ENCODE results near the gene CNOT11. TPM values are rescaled to one million over a fixed set of nuclear protein-coding genes. Genes with fewer than 3 reads are reported as not detected.

Gene CNOT11
- total and polyA plus RNA-seq, 2 experiments from 2014 or later: 22.6 to 33.3 TPM

DNA sequence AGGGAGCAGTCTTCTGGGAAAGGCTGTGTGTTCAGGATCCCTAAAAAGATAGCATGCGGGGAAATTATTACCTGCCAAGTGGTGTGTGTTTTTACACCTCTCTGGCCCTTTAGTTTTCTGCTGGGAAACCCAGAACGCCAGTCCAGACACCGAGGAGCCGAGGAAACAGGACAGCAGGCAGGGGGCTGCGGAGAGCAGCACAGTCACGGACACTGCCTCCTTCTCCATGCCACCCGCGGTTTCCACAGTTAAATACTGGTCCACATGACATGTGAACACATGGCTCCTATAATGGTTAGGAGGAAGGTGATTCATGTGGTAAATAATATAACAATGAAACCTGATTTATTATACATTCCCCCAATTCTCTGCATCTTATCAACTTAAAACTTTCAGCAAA, 20.4 kb downstream of the CNOT11 start:
- Histone ChIP-seq H3F3A (ENCODE audit: insufficient read depth) (peaks cover 39% of the 10 kb centered on the region), H3K4me3 (no peak overlapping the region), H3K79me2 (ENCODE audit: insufficient read depth) (peaks cover 28% of the 10 kb centered on the region; the same call in 1 of the 2 replicates), H3K4me2 (ENCODE audit: unreplicated experiment) (no peak overlapping the region), H4K20me1 (ENCODE audit: insufficient read depth) (no peaks in the 10 kb centered on the region), H3K9me2 (ENCODE audit: insufficient read depth) (no peaks in the 10 kb centered on the region), H3K36me3 (ENCODE audit: low read depth) (peaks cover 79% of the 10 kb centered on the region), H3K9ac (no peak overlapping the region), H2AFZ (no peak overlapping the region), H3K27me3 (replicated peaks; ENCODE audit: insufficient read depth) (no peaks in the 10 kb centered on the region), H3K27ac (no peak overlapping the region), H3K9me3 (ENCODE audit: low read depth) (no peaks in the 10 kb centered on the region), H3K4me1 (ENCODE audit: insufficient read depth) (no peaks in the 10 kb centered on the region)
- 87 to 88% methylated on average over 8 of the region's 8 CpGs for WGBS, 2 experiments (ENCODE audit: low coverage in 1 of 2, low lambda C conversion rate in 2 of 2, missing lambda C conversion rate in 2 of 2)
- in situ Hi-C loops (cut with MboI): no loop called here
- TF ChIP-seq EZH2phosphoT487 (IDR thresholded peaks at IDR 0.05; ENCODE audit: insufficient read depth, low read depth) (no peak), EZH2 (IDR thresholded peaks at IDR 0.05; ENCODE audit: insufficient read depth, poor library complexity, severe bottlenecking) (no peak)
- DNase-seq: no peak

DNA sequence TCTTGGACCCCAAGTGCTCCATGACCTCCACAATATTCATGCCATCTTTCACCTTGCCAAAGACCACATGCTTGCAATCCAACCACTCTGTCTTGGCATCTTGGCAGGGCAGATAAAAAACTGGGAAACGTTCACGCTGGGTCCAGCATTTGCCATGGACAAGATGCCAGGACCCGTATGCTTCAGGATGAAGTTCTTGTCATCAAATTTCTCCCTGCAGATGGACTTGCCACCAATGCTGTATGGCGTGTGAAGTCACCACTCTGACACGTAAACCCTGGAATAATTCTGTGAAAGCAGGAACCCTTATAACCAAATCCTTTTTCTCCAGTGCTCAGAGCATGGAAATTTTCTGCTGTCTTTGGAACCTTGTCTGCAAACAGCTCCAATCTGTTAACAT, 21.5 kb downstream of the CNOT11 start:
- WGBS, 2 experiments (ENCODE audit: low coverage in 1 of 2, low lambda C conversion rate in 2 of 2, missing lambda C conversion rate in 2 of 2): 81 to 85% methylated on average over 5 of the region's 5 CpGs
- Histone ChIP-seq H3F3A (ENCODE audit: insufficient read depth) (peaks cover 33% of the 10 kb centered on the region), H3K27ac (no peak overlapping the region), H4K20me1 (ENCODE audit: insufficient read depth) (no peaks in the 10 kb centered on the region), H3K9ac (no peak overlapping the region), H2AFZ (no peak overlapping the region), H3K36me3 (ENCODE audit: low read depth) (peaks cover 70% of the 10 kb centered on the region), H3K4me3 (no peak overlapping the region), H3K9me3 (ENCODE audit: low read depth) (no peaks in the 10 kb centered on the region), H3K27me3 (replicated peaks; ENCODE audit: insufficient read depth) (no peaks in the 10 kb centered on the region), H3K4me2 (ENCODE audit: unreplicated experiment) (no peak overlapping the region), H3K9me2 (ENCODE audit: insufficient read depth) (no peaks in the 10 kb centered on the region), H3K79me2 (ENCODE audit: insufficient read depth) (peaks cover 26% of the 10 kb centered on the region), H3K4me1 (ENCODE audit: insufficient read depth) (no peaks in the 10 kb centered on the region)
- no peak for DNase-seq
- TF ChIP-seq EZH2phosphoT487 (IDR thresholded peaks at IDR 0.05; ENCODE audit: insufficient read depth, low read depth) (no peak), EZH2 (IDR thresholded peaks at IDR 0.05; ENCODE audit: insufficient read depth, poor library complexity, severe bottlenecking) (no peak)
- in situ Hi-C loops (cut with MboI): no loop called here

DNA sequence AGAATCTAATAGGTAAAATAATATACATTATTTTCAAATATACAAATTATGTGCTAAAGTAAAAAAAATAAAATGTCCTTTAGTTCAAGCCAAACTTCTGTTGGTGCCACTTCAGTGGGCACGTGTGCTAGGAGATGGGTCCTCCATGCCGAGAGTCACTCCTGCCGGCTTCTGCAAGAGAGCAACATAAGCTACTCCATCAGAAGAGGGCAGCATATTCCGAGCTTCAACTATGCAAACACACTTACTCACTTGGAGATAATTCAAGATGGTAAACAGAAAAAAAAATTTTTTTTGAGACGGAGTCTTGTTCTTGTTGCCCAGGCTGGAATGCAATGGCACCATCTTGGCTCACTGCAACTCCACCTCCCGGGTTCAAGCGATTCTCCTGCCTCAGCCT, 24.4 kb downstream of the CNOT11 start:
- in situ Hi-C loops (cut with MboI): no loop called here
- Histone ChIP-seq H4K20me1 (ENCODE audit: insufficient read depth) (no peaks in the 10 kb centered on the region), H3K9ac (no peak overlapping the region), H3K27ac (no peak overlapping the region), H3K4me3 (no peak overlapping the region), H2AFZ (no peak overlapping the region), H3F3A (ENCODE audit: insufficient read depth) (peaks cover 10% of the 10 kb centered on the region), H3K4me2 (ENCODE audit: unreplicated experiment) (no peak overlapping the region), H3K79me2 (ENCODE audit: insufficient read depth) (peaks cover 34% of the 10 kb centered on the region), H3K9me2 (ENCODE audit: insufficient read depth) (no peaks in the 10 kb centered on the region), H3K36me3 (ENCODE audit: low read depth) (peaks cover 58% of the 10 kb centered on the region), H3K4me1 (ENCODE audit: insufficient read depth) (no peaks in the 10 kb centered on the region), H3K27me3 (replicated peaks; ENCODE audit: insufficient read depth) (no peaks in the 10 kb centered on the region), H3K9me3 (ENCODE audit: low read depth) (no peaks in the 10 kb centered on the region)
- 90% methylated on average over 7 of the region's 7 CpGs for WGBS, 2 experiments (ENCODE audit: low coverage in 1 of 2, low lambda C conversion rate in 2 of 2, missing lambda C conversion rate in 2 of 2)
- TF ChIP-seq EZH2phosphoT487 (IDR thresholded peaks at IDR 0.05; ENCODE audit: insufficient read depth, low read depth) (no peak), EZH2 (IDR thresholded peaks at IDR 0.05; ENCODE audit: insufficient read depth, poor library complexity, severe bottlenecking) (no peak)
- DNase-seq: peak; percentile 28

DNA sequence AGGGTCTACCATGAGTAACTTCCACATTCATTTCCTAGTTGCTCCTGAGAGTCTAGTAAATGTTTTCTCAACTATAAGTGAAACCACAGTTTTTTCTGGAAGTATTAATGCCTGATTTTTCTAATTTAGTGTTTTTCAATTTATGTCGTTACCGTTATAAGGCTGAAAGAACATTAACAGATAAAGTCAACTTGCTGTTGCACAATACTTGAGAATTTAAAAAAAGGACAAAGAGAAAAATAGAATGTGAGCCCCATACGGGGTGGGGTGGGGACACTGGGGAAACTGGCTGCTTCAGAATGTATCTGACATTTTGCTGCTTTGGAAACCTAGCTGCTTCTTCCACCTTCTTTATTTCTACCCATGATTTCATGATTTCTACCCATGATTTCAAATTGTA, 26.2 kb downstream of the CNOT11 start:
- Histone ChIP-seq H3K27ac (no peak overlapping the region), H3K79me2 (ENCODE audit: insufficient read depth) (peaks cover 35% of the 10 kb centered on the region), H3F3A (ENCODE audit: insufficient read depth) (no peaks in the 10 kb centered on the region; the same call in 1 of the 2 replicates), H3K4me1 (ENCODE audit: insufficient read depth) (no peaks in the 10 kb centered on the region), H3K4me2 (ENCODE audit: unreplicated experiment) (no peak overlapping the region), H3K9me3 (ENCODE audit: low read depth) (no peaks in the 10 kb centered on the region), H2AFZ (no peak overlapping the region), H3K36me3 (ENCODE audit: low read depth) (peaks cover 50% of the 10 kb centered on the region), H4K20me1 (ENCODE audit: insufficient read depth) (no peaks in the 10 kb centered on the region), H3K4me3 (no peak overlapping the region), H3K27me3 (replicated peaks; ENCODE audit: insufficient read depth) (no peaks in the 10 kb centered on the region), H3K9me2 (ENCODE audit: insufficient read depth) (no peaks in the 10 kb centered on the region), H3K9ac (no peak overlapping the region)
- no peak for DNase-seq
- 31 to 37% methylated on average over 3 of the region's 3 CpGs for WGBS, 2 experiments (ENCODE audit: low coverage in 1 of 2, low lambda C conversion rate in 2 of 2, missing lambda C conversion rate in 2 of 2)
- in situ Hi-C loops (cut with MboI): no loop called here
- TF ChIP-seq EZH2 (IDR thresholded peaks at IDR 0.05; ENCODE audit: insufficient read depth, poor library complexity, severe bottlenecking) (no peak), EZH2phosphoT487 (IDR thresholded peaks at IDR 0.05; ENCODE audit: insufficient read depth, low read depth) (no peak)

GRCh38 chr2:101281482-101281881, 28.8 kb downstream of the CNOT11 start:
- TF ChIP-seq EZH2 (IDR thresholded peaks at IDR 0.05; ENCODE audit: insufficient read depth, poor library complexity, severe bottlenecking) (no peak), EZH2phosphoT487 (IDR thresholded peaks at IDR 0.05; ENCODE audit: insufficient read depth, low read depth) (no peak)
- H3K9me3 ChIP-seq (ENCODE audit: low read depth): no peaks in the 10 kb centered on the region
- no peak overlapping the region for H3K4me3 ChIP-seq
- in situ Hi-C loops (cut with MboI): no loop called here
- WGBS, 2 experiments (ENCODE audit: low coverage in 1 of 2, low lambda C conversion rate in 2 of 2, missing lambda C conversion rate in 2 of 2): 73 to 79% methylated on average over 4 of the region's 4 CpGs
- no peaks in the 10 kb centered on the region for H4K20me1 ChIP-seq (ENCODE audit: insufficient read depth)
- no peak for DNase-seq
- peaks cover 52% of the 10 kb centered on the region for H3K36me3 ChIP-seq (ENCODE audit: low read depth)
- no peak overlapping the region for H3K27ac ChIP-seq
- H3K4me2 ChIP-seq (ENCODE audit: unreplicated experiment): no peak overlapping the region
- H2AFZ ChIP-seq: no peak overlapping the region
- no peaks in the 10 kb centered on the region for H3K9me2 ChIP-seq (ENCODE audit: insufficient read depth)
- no peaks in the 10 kb centered on the region for H3K4me1 ChIP-seq (ENCODE audit: insufficient read depth)
- no peak overlapping the region for H3K9ac ChIP-seq
- H3K79me2 ChIP-seq (ENCODE audit: insufficient read depth): peaks cover 53% of the 10 kb centered on the region
- H3K27me3 ChIP-seq (replicated peaks; ENCODE audit: insufficient read depth): no peaks in the 10 kb centered on the region
- H3F3A ChIP-seq (ENCODE audit: insufficient read depth): no peaks in the 10 kb centered on the region; the same call in 1 of the 2 replicates
